Mucosa of stomach (tissue), 1 donor: ENCODE results near the gene RPP14.

Source experiments
- H3K27me3 ChIP-seq: one replicate; pipeline ENCODE4 v1.7.0; 2013; ENCODE audit warnings: mild to moderate bottlenecking, low read length; ENCODE audit not compliant: control insufficient read depth, insufficient read depth
- H3K36me3 ChIP-seq: one replicate; pipeline ENCODE4 v1.7.0; 2013; ENCODE audit warnings: low read length; ENCODE audit not compliant: control insufficient read depth, insufficient read depth
- H3K4me1 ChIP-seq: one replicate; pipeline ENCODE4 v1.7.0; 2013; ENCODE audit warnings: mild to moderate bottlenecking, low read length; ENCODE audit not compliant: control insufficient read depth, insufficient read depth
- H3K4me3 ChIP-seq: one replicate; pipeline ENCODE4 v1.7.0; 2013; ENCODE audit warnings: low read length
- H3K9ac ChIP-seq: one replicate; pipeline ENCODE4 v1.7.0; 2013; ENCODE audit warnings: mild to moderate bottlenecking, low read length, moderate library complexity
- H3K9me3 ChIP-seq: one replicate; pipeline ENCODE4 v1.7.0; 2013; ENCODE audit warnings: mild to moderate bottlenecking, low read length, moderate library complexity; ENCODE audit not compliant: control insufficient read depth
- donor health status: Pancreatic carcinoma.

RPP14 gene

GRCh38 chr3:58296269-58296668 lies 9.8 kb upstream of the RPP14 start:
- H3K9me3 ChIP-seq = no peaks in the 10 kb centered on the region
- H3K4me3 ChIP-seq = no peak overlapping the region
- no peaks in the 10 kb centered on the region for H3K27me3 ChIP-seq
- H3K9ac ChIP-seq = no peak overlapping the region
- H3K36me3 ChIP-seq = no peaks in the 10 kb centered on the region
- no peaks in the 10 kb centered on the region for H3K4me1 ChIP-seq

- Histone ChIP-seq H3K4me1 (no peaks in the 10 kb centered on the region), H3K9ac (no peak overlapping the region), H3K27me3 (no peaks in the 10 kb centered on the region), H3K4me3 (no peak overlapping the region), H3K9me3 (no peaks in the 10 kb centered on the region), H3K36me3 (no peaks in the 10 kb centered on the region)
These were observed 9.2 kb upstream of the RPP14 start for GRCh38 chr3:58296843-58297242.

- H3K36me3 ChIP-seq = no peaks in the 10 kb centered on the region
- no peaks in the 10 kb centered on the region for H3K9me3 ChIP-seq
- H3K4me3 ChIP-seq = no peak overlapping the region
- H3K9ac ChIP-seq = no peak overlapping the region
- no peaks in the 10 kb centered on the region for H3K27me3 ChIP-seq
- no peaks in the 10 kb centered on the region for H3K4me1 ChIP-seq
These were observed 7.9 kb upstream of the RPP14 start for GRCh38 chr3:58298190-58298589.

GRCh38 chr3:58299075-58299474 lies 7.0 kb upstream of the RPP14 start:
- no peaks in the 10 kb centered on the region for H3K36me3 ChIP-seq
- no peak overlapping the region for H3K9ac ChIP-seq
- no peaks in the 10 kb centered on the region for H3K4me1 ChIP-seq
- H3K9me3 ChIP-seq = no peaks in the 10 kb centered on the region
- no peaks in the 10 kb centered on the region for H3K27me3 ChIP-seq
- no peak overlapping the region for H3K4me3 ChIP-seq

- no peak overlapping the region for H3K4me3 ChIP-seq
- H3K27me3 ChIP-seq = no peaks in the 10 kb centered on the region
- no peaks in the 10 kb centered on the region for H3K36me3 ChIP-seq
- no peak overlapping the region for H3K9ac ChIP-seq
- no peaks in the 10 kb centered on the region for H3K9me3 ChIP-seq
- H3K4me1 ChIP-seq = no peaks in the 10 kb centered on the region
These were observed 6.1 kb upstream of the RPP14 start for GRCh38 chr3:58299839-58300516.

- H3K27me3 ChIP-seq = no peaks in the 10 kb centered on the region
- H3K9ac ChIP-seq = peak overlapping the region; percentile 85
- peaks cover 9% of the 10 kb centered on the region for H3K36me3 ChIP-seq
- H3K4me3 ChIP-seq = no peak overlapping the region
- H3K9me3 ChIP-seq = no peaks in the 10 kb centered on the region
- H3K4me1 ChIP-seq = peaks cover 16% of the 10 kb centered on the region
These were observed 1.7 kb downstream of the RPP14 start for GRCh38 chr3:58307639-58308215.

- H3K9me3 ChIP-seq = no peaks in the 10 kb centered on the region
- H3K4me3 ChIP-seq = no peak overlapping the region
- H3K9ac ChIP-seq = peak overlapping the region; percentile 85
- H3K4me1 ChIP-seq = peaks cover 16% of the 10 kb centered on the region
- H3K36me3 ChIP-seq = peaks cover 9% of the 10 kb centered on the region
- no peaks in the 10 kb centered on the region for H3K27me3 ChIP-seq
These were observed 2.7 kb downstream of the RPP14 start for GRCh38 chr3:58308728-58309127.

GRCh38 chr3:58317811-58318210 lies 11.8 kb downstream of the RPP14 start:
- Histone ChIP-seq H3K4me3 (no peak overlapping the region), H3K4me1 (no peaks in the 10 kb centered on the region), H3K9me3 (no peaks in the 10 kb centered on the region), H3K27me3 (no peaks in the 10 kb centered on the region), H3K9ac (no peak overlapping the region), H3K36me3 (peaks cover 4% of the 10 kb centered on the region)

GRCh38 chr3:58321791-58322190 lies 15.7 kb downstream of the RPP14 start:
- no peak overlapping the region for H3K9ac ChIP-seq

GRCh38 chr3:58322793-58323192 lies 16.7 kb downstream of the RPP14 start:
- Histone ChIP-seq H3K9me3 (no peaks in the 10 kb centered on the region), H3K27me3 (no peaks in the 10 kb centered on the region), H3K36me3 (no peaks in the 10 kb centered on the region), H3K4me1 (peaks cover 15% of the 10 kb centered on the region), H3K4me3 (no peak overlapping the region), H3K9ac (no peak overlapping the region)

More at GRCh38 chr3:58321791-58322190, 15.7 kb downstream of the RPP14 start:
- Histone ChIP-seq H3K9me3 (no peaks in the 10 kb centered on the region), H3K4me1 (peaks cover 15% of the 10 kb centered on the region), H3K27me3 (no peaks in the 10 kb centered on the region), H3K36me3 (peaks cover 4% of the 10 kb centered on the region), H3K4me3 (no peak overlapping the region)

- Histone ChIP-seq H3K9ac (no peak overlapping the region), H3K27me3 (no peaks in the 10 kb centered on the region), H3K4me1 (peaks cover 15% of the 10 kb centered on the region), H3K4me3 (no peak overlapping the region), H3K9me3 (no peaks in the 10 kb centered on the region), H3K36me3 (no peaks in the 10 kb centered on the region)
These were observed 17.7 kb downstream of the RPP14 start for GRCh38 chr3:58323529-58324390.
